Stimulated activated CD4-positive, alpha-beta T cell treated with anti-CD3 and anti-CD28 coated beads, Interleukin-2, amount 100 ng/mL, for 24 hours (primary cell): ENCODE measurements around the gene GLP1R.
"Not testable (repeated sequence)": the region's sequence is repeated elsewhere in the genome, so short reads cannot be mapped to it uniquely, and the experiment has no call there.

Source experiments
- DNase-seq, 2 donors: peaks; one replicate each; pipeline ENCODE4 v3.0.0-alpha.2; 2020

The GLP1R gene

DNA sequence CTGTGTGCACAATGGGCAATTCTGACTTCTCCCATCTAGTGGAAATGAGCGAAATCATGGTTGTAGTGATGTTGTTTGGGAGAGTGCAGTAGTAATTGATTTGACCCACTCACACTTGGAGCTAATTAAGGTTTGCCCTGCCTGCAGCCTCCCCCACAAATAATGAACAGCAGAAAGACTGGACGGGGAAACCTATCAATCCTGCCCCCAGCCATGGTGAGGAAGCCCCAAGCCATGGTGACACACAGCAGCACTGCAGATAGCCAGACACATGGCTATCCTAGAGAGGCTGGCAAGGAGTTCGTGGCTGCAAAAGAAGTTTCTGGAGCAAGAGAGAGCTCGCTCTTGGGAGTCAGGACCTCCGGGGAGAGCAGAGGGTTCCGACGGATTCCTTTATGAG is 38.6 kb downstream of the GLP1R start:
- no peak for DNase-seq

DNA sequence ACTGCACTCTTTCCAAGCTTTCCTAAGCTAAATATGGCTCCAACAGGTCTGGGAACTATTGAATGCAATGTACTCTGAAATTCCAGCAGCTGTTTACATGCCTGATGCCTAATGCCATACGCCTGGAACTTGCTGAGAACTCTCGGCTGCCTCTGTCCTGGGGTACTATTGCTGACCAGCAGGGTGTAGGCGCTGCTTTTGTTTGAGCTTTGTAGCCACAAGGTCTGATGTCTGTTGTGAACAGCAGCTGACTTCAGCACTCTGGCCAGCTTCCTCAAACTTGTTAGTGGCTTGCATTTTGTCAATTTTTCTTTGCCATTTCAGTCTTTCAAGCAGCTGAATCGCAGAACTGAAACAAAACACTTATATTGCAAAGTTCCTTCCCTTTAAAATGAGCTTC is 39.8 kb downstream of the GLP1R start:
- no peak for DNase-seq

DNA sequence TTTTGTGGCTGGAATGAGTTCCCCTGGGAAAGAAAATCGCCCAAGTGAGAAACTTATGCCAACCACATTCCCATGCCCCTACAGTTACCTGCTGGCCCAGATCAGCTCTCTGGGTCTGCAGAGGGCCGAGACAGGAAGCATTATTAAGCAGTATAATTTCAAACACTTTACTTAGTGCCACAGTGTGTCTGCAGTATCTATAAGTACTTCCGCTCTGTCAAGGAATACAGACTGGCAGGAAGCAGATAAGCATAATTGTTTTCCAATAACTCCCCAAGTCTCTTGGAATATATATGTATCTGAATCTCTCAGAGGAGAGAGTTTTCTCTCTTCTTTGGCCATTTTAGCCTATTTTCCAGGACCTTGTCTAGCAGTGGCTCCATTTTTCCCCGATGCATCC is 41.5 kb downstream of the GLP1R start:
- no peak for DNase-seq

DNA sequence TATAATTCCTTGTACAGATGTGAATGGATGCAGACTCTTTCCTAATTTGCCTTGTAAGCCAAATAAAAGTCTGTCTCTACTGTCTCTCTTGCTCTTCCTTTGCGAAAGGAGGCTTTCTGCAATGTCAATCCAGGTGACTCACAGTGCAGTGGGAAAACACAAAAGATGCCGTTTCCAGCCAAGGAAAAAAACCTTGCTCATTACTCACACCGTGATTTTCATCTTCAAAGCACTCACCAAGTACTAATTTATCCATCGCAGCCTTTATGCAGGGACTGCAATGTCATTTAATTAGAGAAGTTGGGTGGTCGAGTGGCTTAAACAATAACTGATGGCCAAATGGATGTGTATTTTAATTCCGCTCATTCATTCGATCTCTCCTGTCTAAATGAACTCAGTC is 42.6 kb downstream of the GLP1R start:
- no peak for DNase-seq

DNA sequence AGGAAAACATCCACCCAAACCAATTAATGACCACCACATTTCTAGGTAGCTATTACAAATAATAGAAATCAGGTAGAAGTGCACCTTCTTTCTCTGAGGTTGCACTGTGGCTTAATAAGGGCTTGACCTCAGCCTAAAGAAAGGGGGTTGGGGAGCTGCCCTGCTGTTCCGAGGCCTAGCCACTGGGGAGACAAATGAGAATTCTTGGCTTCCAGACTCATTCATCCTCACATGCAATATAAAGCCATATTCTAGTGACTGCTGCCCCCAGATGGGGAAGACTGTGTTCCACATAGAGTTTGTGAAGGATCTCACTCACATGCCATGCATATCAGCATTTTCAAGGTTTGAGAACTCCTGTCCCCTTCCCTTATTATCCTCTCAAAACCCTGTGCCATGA is 43.5 kb downstream of the GLP1R start:
- no peak for DNase-seq

DNA sequence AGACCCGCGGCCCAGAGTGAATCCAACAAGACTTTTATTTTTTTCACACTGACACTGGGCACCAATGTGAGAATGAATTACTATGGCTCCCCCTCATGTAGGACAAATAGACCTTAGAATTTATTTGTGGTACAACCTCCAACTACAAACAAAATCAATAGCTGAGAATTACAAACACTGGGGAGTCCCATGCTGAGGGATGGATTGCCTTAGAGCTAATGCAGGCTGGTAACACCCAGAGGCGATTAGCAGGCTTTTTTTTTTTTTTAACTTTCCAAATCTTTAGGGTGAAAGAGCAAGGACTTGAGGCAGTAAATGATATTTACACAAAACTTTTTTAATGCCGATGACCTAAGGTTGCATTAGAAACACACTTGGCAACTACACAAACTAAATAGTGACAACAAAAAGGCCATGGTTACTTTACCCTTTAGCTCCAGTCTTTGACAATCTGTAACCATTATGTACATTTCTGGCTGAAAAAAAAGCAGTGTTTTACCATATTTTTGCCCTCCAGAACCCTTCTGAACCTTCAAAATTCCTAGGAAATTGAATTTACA is 44.6 kb downstream of the GLP1R start:
- no peak for DNase-seq

DNA sequence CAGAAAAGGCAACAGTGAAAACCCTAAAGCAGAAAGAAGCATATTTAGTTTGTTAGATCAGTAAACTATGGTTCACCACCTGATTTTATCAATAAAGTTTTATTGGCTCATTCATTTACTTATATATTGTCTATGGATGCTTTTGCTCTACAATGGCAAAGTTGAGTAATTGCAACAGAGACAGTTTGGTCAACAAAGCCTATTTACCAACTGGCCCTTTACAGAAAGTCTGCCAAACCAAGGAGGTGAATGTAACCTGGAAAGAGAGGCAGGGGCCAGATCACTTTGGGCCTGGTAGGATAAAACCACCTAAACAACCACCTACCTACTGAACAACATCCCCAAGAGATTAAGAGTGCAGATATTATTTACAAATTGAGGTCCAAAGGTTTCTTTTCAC is 47.0 kb downstream of the GLP1R start:
- DNase-seq: no peak

DNA sequence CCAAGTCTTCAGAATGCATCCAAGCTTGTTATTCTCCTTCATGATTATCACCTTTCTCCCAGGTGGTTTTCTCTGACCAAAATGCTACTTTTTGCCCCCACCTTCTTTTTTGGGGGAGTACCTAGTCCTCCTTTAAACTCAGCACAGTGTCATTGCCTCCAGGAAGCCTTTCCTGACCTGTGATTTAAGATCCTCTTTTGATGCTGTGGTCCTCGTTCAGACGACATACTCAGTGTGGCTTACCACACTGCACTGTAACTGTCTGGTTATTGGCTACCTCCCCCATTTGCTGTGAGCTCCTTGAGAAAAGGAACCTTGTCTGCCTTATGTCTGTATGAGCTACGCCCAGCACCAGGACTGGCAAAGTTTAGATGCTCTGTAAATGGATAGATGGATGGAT is 51.8 kb downstream of the GLP1R start:
- DNase-seq: no peak

DNA sequence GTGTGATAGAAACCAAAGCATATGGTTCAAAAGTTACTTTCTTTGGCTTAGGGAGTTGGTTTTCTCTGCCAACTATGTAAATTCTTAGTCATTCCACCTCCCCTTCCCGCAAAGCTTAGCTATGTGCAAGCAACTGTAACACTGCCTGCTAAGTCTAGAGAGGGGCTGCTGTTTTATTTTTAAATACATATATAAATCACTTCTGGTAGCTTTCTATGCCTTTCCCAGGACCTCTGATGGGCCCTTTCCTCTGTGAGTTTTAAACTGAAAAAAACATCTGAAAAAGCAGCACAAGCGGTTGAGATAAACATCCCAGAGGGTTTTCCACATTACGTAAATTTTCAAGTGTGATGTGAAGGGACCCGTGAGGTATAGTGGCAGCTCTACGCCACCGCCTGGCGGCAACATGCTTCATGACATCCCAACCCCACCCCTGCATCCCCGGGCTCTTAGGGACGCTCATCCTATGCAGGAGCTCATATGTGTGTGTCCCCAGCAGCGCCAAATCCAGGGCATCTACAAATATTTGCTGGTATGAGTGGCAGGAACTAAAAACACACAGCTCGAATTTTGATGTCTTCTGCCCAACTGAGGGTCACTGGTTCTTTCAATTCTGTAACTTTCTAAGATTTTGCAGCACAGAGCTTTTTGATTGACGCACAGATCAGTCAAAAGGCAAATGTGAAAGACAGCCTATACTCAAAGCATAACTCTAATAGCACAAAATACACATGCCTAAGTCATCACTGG is 53.7 kb downstream of the GLP1R start:
- peak in 1 of 2 donors; percentile 24 for DNase-seq

DNA sequence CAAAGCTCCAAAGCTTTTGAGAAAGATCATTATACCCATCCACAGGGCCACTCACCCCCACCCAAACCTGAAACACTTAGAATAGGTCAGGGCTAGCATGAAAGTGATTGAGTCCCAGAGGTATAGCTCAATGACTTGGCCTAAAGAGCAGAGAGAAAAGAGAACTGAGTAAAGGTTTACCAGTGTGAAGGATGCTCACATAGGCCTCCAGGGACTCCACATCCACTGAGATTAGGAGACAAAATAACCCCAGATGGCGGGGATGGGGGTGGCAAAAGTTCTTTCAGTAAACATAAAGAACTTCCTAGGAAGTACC is 54.2 kb downstream of the GLP1R start:
- DNase-seq: no peak

DNA sequence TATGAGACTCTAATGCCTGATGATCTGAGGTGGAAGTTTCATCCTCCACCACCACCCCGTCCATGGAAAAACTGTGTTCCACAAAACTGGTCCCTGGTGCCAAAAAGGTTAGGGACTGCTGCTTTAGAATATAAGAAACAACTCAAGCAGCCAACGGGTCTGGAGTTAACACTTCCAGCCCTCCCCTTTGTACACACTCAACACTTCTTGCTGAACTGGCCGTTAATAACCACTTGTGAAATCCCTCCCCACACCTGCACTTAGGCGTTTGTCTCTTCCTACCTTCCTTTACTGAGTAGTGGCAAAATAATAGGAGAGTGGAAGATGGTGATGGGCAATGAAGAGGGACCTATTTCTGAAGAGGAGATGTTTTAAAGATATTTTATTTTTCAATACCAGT is 55.9 kb downstream of the GLP1R start:
- no peak for DNase-seq

DNA sequence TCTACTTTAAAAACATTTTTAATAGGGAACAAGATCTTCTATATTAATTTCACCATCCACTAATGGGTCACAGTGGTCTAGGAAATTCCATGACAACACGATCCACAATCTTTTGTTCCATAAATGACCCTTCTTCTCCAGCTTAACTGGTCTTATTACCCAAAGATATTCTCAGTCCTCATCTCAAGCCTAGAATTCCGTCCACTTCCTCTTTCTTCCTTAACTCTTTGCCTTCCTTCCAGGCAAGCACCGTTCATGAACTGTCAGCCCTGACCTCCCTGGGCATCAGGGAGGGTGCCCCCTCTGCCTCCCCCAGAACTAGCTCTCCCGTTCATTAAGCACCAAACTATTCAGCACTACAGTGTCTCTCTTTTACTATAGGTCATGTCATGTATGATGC is 58.5 kb downstream of the GLP1R start:
- DNase-seq: no peak

DNA sequence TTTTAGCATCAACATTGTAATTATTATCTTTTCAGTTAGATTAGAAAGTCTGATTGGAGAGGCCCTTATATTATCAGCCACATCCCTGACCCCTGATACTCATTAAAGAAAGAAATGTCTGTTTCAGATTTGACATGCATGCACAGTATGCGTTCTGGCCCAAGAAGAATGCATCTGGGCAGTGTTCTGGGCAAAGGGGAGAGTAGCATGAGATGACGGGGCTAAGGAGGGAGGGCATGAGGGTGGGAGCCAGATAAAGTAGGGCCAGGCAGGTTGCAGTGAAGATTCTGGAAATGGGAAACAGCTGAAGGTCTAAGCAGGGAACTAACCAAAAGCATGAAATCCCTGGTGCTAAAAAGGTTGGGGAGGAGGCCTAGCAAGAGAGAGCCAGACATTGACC is 59.1 kb downstream of the GLP1R start:
- no peak for DNase-seq

DNA sequence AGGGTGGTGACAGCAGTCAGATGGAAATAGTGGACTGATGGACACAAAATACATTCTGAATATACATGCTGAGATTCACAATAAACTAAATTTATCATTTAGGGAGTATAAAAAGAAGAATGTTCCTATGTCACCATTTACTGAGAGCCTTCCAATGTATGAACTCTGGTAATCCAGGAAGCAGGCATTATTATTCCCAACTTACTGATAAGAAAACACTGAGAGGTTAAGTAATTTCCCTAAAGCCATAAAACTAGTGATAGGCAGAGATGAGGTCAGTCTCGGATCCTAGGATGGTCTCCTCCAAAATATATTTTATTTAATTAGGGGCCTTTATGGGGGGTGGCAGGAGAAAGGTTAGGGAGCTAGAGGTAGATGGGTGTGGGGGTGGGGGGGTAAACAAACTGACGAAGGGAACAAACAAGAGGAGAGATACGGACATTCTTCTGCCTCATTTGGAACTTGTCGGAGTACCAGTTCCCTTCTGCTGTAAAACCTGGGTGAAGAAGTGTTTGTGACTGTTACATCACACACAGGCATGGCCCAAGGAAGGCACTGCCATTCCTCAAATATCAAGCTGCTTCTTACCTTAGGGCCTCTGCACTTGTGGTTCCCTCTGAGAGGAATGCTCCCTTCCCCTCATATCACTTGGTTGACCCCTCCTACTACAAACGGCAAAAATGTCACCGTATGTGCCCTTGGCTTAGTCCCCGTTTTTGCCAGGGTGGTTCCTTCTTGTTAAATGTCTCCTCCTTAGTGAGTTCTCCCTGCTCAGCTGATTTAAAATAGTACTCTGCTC is 59.7 kb downstream of the GLP1R start:
- no peak for DNase-seq

DNA sequence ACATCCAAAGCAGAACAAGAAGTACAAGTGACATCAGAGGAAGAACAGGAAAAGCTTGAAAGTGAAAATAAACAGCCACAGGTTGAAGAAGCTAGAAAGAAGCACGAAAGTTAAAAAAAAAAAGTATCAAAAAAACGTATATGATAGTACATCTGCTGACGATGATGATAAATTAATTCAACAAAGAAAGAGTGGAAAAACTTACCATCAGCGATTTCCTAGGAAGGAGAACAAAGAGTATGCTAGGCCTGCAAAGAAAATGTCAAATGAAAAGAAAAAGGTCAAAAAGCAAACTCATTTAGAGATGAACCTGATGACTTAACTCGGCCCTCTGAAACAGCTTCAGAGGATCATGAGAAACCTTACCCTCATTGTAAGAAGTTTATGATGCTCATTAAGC is 62.7 kb downstream of the GLP1R start:
- no peak for DNase-seq

DNA sequence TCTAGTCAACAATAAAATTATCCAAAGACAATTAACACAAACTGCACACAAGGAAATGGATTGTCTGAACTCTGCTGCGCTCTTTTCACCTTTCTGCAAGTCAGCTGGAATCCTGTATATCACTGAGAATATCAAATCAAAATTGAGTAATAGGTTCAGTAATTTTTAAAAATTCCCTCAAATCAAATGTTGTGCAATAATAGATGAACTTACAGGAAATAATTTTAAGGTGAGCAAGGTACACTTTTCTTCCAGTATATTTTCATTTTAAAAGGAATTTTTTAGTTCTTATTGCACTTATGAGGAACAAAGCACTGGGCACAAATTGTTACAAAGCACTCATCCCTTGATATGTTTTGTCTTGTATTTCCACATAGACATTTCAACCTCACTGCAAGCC is 65.2 kb downstream of the GLP1R start:
- no peak for DNase-seq

DNA sequence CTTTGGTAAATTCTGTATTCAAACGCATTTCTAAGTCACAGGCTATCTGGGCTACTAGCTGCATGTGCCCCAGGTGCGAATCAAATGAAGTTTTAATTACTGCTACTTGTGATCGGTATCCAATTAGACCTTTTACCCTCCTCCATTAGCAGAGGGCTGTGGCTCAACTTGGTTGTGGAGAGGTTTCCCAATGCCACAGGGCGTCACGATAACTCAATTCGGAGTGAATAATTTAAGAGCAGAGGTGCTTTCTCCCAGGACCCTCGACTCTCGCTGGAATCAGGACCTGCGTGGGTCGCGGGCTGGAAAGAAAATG is 65.8 kb downstream of the GLP1R start:
- no peak for DNase-seq

DNA sequence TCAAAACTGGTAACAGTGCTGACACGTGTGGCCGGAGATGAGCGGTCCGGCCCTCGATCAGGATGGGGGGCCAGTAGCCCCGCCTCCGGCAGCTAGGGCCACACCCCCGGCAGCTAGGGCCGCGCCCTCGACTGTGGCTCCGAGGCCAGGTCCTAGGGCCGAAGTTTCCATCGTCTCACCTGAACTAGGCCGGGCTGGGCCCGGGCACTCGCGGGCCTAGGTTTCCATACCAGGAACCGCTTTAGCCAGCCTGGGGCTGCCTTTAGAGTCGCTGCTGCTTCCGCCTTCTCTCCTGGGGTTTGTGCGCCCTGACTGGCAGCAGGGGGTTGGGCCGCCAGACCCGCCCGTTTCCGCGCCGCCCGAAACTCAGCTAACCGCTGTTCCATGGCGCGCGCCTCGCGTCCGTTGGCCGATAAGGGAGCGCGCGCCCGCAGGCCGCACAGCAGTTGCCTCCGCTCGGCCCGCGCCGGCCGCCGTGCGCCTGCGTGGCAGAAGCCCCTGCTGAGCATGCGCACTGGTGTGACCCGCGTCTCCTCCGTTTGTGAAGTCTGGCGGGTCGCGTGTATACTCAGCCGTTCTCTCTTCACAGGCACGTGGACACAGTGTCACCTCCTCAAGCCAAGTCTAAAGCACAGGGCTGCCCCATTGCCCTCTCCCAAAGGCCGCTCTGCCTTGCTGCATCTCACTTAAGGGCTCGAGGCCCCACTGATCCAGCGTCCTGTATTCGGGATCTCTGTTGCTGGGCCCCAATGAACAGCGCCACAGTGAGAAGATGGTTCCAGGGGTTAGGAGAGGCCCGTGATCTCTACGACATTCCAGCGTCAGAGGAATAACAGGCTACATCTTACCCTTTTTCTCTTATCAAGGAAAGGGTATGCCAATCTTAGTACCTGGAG is 66.4 kb downstream of the GLP1R start, which contains the start of gene SAYSD1:
Gene SAYSD1 (minus strand): TSS at position 483 of the 896 bp plus-strand sequence. CDS start 97 bp downstream, at position 386.
- DNase-seq: peak; percentile 92 to 95

DNA sequence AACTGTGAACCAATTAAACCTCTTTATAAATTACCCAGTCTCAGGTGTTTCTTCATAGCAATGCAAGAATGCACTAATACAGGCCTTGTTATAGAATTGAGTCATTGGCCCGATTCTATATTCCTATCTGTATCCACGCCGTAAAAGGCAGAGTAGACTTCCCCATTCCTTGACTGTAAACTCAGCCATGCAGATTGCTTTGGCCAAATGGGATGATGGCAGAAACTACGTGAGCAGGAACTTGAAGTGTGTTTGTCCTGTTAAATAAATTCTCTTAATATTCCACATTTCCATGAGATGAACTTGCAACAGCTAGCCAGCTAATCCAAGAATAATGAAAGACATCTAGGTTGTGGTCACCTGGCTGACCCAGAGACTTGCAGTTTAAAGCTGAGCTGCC is 70.3 kb downstream of the GLP1R start:
- no peak for DNase-seq

DNA sequence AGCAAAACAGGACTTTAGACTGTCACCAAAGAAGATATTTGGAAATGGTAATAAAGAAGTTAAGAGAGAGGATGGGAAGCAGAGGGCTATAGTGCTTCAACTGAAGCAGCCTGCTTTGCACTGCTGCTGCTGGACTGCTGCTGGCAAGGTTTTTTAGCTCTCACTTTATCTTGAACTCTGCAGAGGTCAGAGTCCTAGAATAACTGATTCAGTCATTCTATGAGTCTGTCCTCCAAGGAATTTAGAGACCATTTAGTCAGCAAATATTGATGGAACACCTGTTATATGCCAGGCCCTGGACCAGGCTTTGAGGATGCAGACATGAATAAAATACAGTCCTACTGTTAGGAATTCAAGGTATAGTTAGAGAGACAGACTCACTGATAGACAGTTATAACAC is 75.5 kb downstream of the GLP1R start:
- no peak for DNase-seq

DNA sequence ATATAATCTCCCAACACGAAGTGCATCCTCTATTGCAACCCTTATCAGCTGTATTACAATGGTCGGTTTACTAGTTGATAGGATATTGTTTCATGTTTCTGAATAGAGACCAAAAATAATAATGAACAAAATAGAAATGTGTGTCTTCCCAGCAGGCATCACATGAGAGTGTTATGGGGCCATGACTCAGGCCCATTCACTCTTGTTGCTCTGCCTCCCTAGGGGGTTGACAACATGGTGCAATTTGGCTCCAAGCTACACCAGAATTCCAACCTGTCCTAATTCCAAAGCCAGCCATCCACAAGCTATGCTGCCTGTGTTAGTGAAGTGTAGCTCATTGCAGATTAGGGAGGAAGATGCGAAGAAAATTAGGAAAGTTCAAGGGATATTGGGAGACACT is 79.5 kb downstream of the GLP1R start:
- no peak for DNase-seq

DNA sequence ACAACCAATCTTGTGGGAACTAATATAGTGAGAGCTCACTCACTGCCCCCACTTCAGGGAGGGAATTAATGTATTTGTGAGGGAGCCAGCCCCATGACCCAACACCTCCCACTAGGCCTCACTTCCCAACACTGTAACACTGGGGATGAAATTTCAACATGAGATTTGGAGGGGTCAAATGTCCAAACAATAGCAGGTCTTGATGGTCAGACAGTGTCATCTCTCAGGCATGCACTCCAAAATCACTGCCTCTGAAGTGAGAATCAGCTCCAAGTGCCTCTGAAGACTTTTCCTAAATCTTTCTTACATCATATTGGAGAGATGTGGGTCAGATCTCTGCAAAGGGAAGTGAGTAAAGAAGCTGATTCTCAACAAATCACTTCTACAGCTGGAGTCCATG is 80.3 kb downstream of the GLP1R start:
- no peak for DNase-seq

DNA sequence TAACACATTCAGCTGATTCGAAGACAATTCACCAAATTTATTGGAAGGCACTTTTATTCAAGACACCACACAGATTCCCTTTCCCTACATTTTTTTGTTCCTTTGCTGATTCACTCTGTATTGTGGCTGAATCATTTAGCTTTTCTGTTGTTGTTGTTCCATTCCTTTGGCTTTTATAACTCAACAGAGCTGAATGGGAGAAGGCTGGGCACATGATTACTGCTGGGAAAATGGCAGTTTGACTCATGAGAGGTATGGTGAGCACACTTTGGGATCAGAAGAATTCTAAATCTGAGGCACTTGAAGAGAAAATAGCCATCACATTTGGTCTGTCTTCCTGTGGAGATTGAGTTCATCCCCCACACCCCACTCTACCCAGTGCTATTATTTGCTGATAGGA is 82.1 kb downstream of the GLP1R start:
- DNase-seq: no peak

DNA sequence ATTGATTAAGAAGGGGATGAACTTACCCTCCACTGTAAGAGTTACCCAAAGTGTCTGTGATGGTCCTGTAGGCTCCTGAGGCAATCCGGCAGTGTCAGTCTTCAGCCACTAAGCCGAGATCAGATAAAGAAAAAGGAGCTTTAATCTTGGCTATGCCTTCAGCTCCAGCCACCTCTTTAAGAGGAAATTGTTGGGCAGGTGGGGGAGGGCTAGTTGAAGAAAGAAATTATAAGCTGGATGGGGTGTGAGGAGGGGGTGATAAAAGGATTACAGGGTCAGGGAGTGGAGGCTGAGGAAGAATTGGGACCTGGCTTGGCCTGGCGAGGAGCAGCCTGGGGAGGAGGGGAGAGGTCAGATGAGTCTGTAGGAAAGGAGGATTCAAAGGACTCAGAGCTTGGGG is 86.2 kb downstream of the GLP1R start:
- not testable (repeated sequence) for DNase-seq
